C4-2B (cell line): ENCODE data around the gene TTC34.

Experiments
- H3K27ac ChIP-seq: fragments of 450-650 bp; 2 replicates; pipeline ENCODE4 v1.5.1; 2017
- CTCF ChIP-seq: fragments of 450-650 bp; conservative IDR thresholded peaks from 2 replicates; pipeline ENCODE4 v1.5.1; 2017; ENCODE audit warnings: mild to moderate bottlenecking
- ZFX ChIP-seq: fragments of 450-650 bp; IDR thresholded peaks from 2 replicates; pipeline ENCODE4 v1.6.1; 2017

The TTC34 gene

DNA sequence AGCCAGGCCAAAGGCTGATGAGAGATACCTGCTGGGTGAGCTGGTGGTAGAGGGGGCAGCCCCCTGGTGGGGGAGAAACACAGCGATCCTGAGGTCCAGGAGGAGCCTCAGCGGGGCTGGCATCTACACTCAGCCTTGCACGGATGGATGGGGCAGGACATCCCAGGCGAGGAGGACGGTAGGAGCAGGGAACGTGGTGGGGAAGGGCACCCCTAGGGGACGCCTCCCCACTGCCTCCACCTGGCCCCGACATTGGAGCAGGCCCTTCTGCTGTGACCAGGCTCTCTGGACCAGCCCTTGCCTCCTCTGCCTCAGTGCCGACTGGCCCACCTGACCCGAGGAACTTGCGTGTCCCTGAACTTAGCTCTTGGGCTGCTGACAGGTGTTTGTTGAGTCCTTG lies 162.3 kb downstream of the TTC34 start:
- TF ChIP-seq ZFX, result no peak
- TF ChIP-seq CTCF, result no peak
- no peak overlapping the region for H3K27ac ChIP-seq

GRCh38 chr1:2638466-2639115 lies 162.9 kb downstream of the TTC34 start:
- TF ChIP-seq ZFX (no peak), CTCF (no peak)
- no peak overlapping the region for H3K27ac ChIP-seq

DNA sequence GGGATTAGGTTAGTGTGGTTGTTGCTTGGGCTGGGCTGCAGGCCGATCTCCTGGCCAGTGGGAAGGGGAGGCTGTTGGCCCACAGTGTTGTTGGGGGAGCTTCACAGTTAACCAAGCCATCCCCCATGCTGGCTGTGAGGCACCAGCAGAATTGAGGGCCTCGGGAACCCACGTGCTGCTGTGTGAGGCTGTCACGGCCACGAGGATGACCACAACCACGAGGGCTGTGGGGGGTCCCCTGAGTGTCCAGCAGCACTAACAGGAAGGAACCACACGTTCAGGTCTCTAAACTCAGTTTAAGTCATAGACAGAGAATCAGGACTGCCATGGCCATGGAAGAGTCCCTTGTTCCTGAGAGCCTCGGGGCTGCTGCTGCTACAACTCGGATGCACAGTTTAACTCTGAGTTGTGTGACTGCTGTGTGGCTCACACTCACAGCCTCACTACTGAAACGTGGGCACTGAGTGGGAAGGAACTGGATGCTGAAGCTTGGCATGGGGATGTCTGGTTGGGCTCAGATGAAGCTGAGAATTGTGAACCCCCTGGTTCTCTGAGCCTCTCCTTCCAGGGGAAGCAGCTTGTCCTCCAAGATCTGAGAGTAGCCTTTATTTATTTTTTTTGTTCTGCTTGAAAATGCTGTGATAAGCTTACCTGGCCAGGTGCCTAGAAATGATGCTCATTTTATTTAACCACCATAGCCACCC lies 163.9 kb downstream of the TTC34 start:
- no peak for TF ChIP-seq CTCF
- no peak for TF ChIP-seq ZFX
- H3K27ac ChIP-seq, result no peak overlapping the region

- no peak overlapping the region for H3K27ac ChIP-seq
- TF ChIP-seq CTCF, result no peak
- TF ChIP-seq ZFX, result no peak
Measured at GRCh38 chr1:2636733-2637132, 164.8 kb downstream of the TTC34 start.

DNA sequence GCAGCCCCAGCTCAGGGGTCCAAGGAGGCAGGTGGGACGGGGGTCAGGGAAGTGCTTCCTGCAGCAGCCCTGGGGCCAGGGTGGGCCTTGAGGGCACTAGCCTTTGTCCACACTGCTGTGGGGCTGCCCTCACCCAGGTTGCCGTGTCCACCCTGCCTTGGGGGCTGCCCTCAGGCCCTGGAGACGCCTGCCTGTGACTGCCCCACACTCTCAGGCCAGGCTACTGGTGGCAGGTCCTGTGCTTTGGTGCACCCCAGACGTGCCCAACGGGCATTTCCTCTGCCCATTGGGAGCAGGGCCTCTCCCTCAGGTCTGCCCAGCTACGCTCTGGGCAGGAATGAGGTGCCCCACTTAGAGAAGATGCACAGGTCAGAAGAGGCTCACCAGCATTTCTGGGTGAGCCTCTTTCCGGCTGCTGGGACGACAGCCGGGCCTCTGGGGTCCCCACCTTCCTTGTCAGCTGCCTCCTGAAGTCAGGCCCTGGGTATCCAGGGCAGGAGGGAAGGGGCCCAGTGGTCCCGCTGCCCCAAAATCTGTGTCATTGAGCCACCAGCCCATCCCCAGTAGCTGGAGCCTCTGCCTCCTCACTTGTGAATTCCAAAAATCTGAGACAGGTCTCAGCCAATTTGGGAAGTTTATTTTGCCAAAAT lies 166.0 kb downstream of the TTC34 start:
- H3K27ac ChIP-seq, result no peak overlapping the region

DNA sequence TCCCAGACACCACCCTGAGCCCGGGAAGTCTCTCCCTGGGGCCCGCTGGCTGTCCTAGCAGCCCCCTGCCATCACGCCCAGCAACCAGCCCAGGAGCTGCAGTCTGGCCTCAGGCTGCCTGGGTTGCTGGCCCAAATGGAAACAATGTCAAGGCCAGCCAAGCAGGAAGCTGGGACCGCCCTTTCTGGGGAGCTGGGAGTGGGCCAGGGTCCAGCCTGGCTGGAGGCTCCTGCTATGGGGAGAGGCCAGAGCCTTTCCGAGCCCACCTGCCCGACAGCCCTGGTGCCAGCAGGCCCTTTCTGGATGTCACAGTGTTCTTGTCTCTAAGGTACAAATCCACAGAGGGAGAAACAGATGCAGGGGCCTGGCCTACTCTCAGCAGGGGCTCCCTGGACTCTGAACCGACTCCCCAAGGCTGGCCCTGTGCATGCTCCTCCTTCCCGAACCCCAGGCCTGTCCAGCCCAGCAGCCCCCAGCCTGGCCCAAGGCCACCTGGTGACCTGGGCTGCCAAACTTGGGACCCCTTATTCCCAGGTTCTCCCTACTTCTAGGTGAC lies 167.5 kb downstream of the TTC34 start:
- TF ChIP-seq ZFX (no peak), CTCF (no peak)
- no peak overlapping the region for H3K27ac ChIP-seq

More for the DNA sequence above, 166.0 kb downstream of the TTC34 start:
- TF ChIP-seq CTCF (no peak), ZFX (no peak)
